Measurements from ENCODE around the gene MUC21. TPM values are rescaled to one million over a fixed set of nuclear protein-coding genes. Genes with fewer than 3 reads are reported as not detected.

Gene MUC21
- total RNA-seq, 3 donors from 2014 or later = not detected

GRCh38 chr6:30974490-30975252 lies 8.8 kb upstream of the MUC21 start:
- H3K36me3 ChIP-seq = no peaks in the 10 kb centered on the region
- H3K4me3 ChIP-seq = no peak overlapping the region
- H3K9me3 ChIP-seq = no peaks in the 10 kb centered on the region
- no peak overlapping the region for H3K27ac ChIP-seq
- intact Hi-C loops (cut with DNase I; ENCODE audit: low total_unique reads) = no loop called here
- H3K27me3 ChIP-seq = no peaks in the 10 kb centered on the region
- DNase-seq (ENCODE audit: low spot score in 2 of 2) = no peak
- TF ChIP-seq, protein P1, sequence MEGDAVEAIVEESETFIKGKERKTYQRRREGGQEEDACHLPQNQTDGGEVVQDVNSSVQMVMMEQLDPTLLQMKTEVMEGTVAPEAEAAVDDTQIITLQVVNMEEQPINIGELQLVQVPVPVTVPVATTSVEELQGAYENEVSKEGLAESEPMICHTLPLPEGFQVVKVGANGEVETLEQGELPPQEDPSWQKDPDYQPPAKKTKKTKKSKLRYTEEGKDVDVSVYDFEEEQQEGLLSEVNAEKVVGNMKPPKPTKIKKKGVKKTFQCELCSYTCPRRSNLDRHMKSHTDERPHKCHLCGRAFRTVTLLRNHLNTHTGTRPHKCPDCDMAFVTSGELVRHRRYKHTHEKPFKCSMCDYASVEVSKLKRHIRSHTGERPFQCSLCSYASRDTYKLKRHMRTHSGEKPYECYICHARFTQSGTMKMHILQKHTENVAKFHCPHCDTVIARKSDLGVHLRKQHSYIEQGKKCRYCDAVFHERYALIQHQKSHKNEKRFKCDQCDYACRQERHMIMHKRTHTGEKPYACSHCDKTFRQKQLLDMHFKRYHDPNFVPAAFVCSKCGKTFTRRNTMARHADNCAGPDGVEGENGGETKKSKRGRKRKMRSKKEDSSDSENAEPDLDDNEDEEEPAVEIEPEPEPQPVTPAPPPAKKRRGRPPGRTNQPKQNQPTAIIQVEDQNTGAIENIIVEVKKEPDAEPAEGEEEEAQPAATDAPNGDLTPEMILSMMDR (IDR thresholded peaks at IDR 0.05) = no peak
- TF ChIP-seq POLR2AphosphoS5 (IDR thresholded peaks at IDR 0.05) = no peak
- TF ChIP-seq POLR2A (IDR thresholded peaks at IDR 0.05) = no peak
- H3K4me1 ChIP-seq = no peaks in the 10 kb centered on the region

GRCh38 chr6:30979141-30979540 lies 4.4 kb upstream of the MUC21 start:
- no peaks in the 10 kb centered on the region for H3K36me3 ChIP-seq
- TF ChIP-seq POLR2A (IDR thresholded peaks at IDR 0.05) (no peak), POLR2AphosphoS5 (IDR thresholded peaks at IDR 0.05) (no peak)
- TF ChIP-seq, protein P1 (IDR thresholded peaks at IDR 0.05) = no peak
- H3K4me1 ChIP-seq = no peaks in the 10 kb centered on the region
- H3K27ac ChIP-seq = no peak overlapping the region
- H3K27me3 ChIP-seq = no peaks in the 10 kb centered on the region
- no peak overlapping the region for H3K4me3 ChIP-seq
- intact Hi-C loops (cut with DNase I; ENCODE audit: low total_unique reads) = no loop called here
- H3K9me3 ChIP-seq = no peaks in the 10 kb centered on the region
- no peak for DNase-seq (ENCODE audit: low spot score in 2 of 2)

- no peak for TF ChIP-seq POLR2AphosphoS5 (IDR thresholded peaks at IDR 0.05)
- TF ChIP-seq, protein P1 (IDR thresholded peaks at IDR 0.05) = no peak
- no peak for TF ChIP-seq POLR2A (IDR thresholded peaks at IDR 0.05)
- Histone ChIP-seq H3K36me3 (no peaks in the 10 kb centered on the region), H3K27me3 (no peaks in the 10 kb centered on the region), H3K9me3 (no peaks in the 10 kb centered on the region), H3K4me3 (no peak overlapping the region), H3K27ac (no peak overlapping the region), H3K4me1 (no peaks in the 10 kb centered on the region)
- intact Hi-C loops (cut with DNase I; ENCODE audit: low total_unique reads) = no loop called here
- no peak for DNase-seq (ENCODE audit: low spot score in 2 of 2)
These were observed 3.8 kb upstream of the MUC21 start for GRCh38 chr6:30979690-30980089.

DNA sequence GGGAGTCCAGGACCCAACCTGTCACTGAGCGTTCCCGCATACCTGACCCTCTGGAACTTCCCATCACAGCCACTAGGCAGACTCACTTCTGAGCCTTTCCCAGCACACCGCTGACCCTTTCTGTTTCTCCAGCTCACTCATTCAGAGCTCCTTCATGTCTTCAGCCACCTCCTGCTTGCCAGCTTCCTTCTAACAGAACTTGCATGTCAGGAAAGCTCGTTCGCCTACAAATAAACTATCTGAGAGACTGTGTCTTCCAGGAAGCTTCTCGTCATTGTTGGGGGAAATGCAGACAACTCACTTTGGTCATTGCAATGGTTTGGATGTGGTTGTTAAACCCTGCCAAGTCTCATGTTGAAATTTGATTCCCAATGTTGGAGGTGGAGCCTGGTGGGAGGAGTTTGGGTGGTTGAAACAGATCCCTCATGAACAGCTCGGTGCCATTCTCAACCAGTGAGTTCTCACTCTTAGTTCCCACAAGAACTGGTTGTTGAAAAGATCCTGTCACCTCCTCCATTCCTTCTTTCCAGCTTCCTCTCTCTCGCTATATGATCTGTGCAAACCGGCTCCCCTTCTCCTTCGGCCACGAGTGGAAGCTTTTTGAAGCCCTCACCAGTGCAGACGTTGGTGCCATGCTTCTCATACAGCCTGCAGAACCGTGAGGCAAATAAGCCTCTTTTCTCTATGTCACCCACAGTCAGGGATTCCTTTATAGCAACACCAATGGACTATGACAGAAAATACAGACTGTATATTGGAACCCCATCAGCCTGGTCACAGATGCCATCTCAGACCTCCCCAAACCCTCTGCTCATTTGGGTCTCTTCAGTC lies 1.4 kb upstream of the MUC21 start:
- H3K4me3 ChIP-seq = peak overlapping the region in 1 of 3 donors; percentile 44
- H3K27ac ChIP-seq = no peak overlapping the region

More for the DNA sequence above, 1.4 kb upstream of the MUC21 start:
- H3K27me3 ChIP-seq = no peaks in the 10 kb centered on the region
- no peaks in the 10 kb centered on the region for H3K4me1 ChIP-seq
- DNase-seq (ENCODE audit: low spot score in 2 of 2) = peak in 1 of 2 donors; percentile 27
- no peaks in the 10 kb centered on the region for H3K36me3 ChIP-seq
- intact Hi-C loops (cut with DNase I; ENCODE audit: low total_unique reads) = no loop called here
- no peaks in the 10 kb centered on the region for H3K9me3 ChIP-seq
- TF ChIP-seq POLR2AphosphoS5 (IDR thresholded peaks at IDR 0.05) = no peak
- TF ChIP-seq, protein P1 (IDR thresholded peaks at IDR 0.05) = peak in 1 of 3 donors; percentile 13

All from breast epithelium (tissue), 4 donors.